Measurements from ENCODE around the gene PMPCA.

Gene PMPCA

DNA sequence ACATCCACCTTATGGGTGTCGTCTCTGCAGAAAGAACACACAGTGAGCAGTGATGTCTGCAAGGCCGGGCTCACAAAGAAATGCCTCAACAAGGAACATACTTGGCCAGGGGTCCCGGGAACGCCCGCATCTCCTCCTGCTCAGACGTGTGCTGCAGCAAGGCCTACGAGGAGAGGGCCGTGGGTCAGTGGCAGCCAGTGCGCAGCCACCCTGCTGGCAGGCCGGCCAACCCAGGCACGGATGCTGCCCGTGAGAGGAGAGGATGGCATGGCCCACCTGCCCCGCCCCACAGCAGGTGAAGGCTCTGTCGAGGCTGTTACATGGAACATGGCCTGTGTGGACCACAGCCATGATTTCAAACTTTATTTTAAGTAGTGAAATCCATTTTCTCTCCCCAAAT, 53.1 kb downstream of the PMPCA start:
- DNase-seq = no peak

DNA sequence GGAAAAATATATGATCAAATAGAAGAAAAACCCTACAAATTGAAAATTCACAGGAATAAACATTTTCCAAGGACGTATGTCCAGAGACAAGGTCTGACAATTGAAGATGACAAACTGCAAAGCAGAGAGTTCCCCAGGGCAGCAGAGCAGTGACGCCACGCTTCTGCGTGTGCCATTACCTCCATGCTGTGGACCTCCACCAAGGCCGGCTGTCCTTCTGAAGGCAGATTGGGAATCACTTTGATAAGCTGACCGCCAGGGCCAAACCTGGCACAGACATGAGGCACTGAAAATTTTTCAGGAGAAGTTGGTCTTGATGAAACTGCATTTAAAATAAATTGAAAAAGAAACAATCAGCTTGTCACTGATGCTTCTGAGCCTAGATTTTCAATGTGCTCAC, 53.8 kb downstream of the PMPCA start:
- no peak for DNase-seq

DNA sequence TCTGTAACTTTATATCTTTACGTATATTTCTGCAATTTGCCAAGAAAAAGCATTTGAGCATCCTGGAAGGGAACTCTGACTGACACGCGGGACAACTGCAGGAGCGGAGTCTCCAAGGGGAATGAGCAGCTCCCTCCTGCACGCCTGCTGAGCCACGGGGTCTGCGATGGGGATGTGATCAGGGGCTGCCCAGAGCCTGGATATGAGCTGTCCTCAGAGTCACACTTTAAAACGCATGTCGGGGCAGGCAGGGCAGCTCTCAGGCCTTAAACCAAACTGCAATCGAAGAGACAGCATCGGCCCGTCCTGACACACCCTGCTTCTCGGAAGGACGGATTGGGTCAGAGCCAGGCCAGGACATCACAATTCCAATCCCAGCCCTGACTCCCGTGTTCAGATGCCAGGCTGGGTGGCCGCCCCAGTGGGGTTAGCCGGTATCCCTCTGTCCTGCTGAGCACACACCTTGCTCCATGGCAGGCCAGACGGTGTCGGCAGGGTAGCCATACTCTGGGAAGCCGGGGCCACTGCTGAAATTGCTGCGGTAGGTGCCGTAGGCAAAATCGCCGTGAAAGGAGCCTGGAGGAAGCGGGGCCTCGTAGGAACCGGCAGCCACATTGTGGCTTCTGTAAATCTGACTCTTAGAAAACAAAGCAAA, 55.2 kb downstream of the PMPCA start:
- no peak for DNase-seq

- no peak for DNase-seq
These were observed 55.7 kb downstream of the PMPCA start for GRCh38 chr9:136466155-136466541.

DNA sequence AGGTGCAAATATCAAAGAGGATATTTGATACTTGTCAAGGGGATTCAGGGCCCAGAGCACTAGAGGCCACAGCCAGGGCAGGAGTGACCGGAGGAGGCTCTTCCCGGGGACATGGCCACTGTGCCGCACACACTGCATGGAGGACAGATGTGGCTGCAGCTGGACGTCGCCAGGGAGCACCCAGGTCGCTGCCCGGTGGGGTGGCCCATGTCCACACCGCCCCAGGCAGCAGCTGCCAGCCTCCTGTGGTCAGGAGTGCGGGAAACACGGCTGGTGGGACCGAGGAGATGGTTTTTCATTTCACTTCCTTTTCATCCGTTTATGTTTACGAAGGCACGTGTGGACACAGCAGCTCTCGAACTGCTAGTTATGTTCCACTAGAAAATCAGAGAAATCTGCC, 57.3 kb downstream of the PMPCA start:
- no peak for DNase-seq

- DNase-seq = no peak
These were observed 59.9 kb downstream of the PMPCA start for GRCh38 chr9:136470356-136470755.

DNA sequence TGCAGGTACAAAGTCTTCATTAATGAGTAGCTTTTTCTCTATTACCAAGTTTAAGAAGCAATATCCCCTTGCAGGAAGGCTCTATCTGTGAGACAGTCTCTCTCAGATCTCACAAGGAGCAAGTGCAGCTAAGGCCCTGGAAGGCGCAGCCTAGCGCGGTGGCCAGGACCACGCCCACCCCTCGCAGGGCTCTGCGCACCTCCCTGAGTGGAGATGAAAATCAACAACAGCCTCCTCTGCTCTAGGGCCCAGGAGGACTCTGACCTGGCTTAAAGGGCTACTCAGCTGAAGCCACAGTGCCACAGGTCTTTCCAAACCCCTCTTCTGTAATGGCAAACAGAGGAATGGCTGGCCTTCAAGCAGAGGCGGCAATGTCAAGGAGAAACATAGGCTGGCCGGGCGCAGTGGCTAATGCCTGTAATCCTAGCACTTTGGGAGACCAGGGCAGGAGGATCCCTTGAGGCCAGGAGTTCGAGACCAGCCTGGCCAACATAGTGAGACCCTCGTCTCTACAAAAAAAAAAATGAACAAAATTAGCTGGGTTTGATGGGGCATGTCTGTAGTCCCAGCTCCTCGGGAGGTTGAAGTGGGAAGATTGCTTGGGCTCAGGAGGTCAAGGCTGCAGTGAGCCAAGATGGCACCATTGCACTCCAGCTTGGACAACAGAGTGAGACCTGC, 60.5 kb downstream of the PMPCA start:
- no peak for DNase-seq

GRCh38 chr9:136471802-136472487, 61.5 kb downstream of the PMPCA start:
- DNase-seq = no peak

GRCh38 chr9:136472640-136473353, 62.3 kb downstream of the PMPCA start:
- no peak for DNase-seq

DNA sequence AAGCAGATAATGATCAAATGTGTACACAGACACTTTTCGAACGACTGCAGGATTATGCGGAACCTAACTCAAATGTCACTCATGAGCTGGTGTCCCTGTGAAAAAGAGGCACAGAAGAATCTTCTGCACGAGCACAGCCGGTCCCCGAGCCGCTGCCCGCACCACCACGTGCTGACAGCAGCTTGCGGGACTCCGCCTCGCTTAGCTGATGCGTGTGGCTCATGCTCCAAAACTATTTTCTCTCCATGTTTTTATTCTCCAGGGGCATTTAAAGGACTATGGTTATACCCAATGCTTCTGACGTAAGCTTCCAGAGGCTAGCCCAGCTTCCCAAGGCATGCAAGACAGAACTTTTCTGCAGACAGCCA, 62.9 kb downstream of the PMPCA start:
- no peak for DNase-seq

Data from CD4-positive, alpha-beta T cell treated with Interleukin-1 beta for 1 hour (primary cell).